Measurements from ENCODE around the gene SSBP3. TPM values are rescaled to one million over a fixed set of nuclear protein-coding genes. Genes with fewer than 3 reads are reported as not detected.
"Not testable (repeated sequence)": the region's sequence is repeated elsewhere in the genome, so short reads cannot be mapped to it uniquely, and the experiment has no call there.

The SSBP3 gene
- total and polyA plus RNA-seq, 2 experiments from 2014 or later: 6.2 to 19.9 TPM

DNA sequence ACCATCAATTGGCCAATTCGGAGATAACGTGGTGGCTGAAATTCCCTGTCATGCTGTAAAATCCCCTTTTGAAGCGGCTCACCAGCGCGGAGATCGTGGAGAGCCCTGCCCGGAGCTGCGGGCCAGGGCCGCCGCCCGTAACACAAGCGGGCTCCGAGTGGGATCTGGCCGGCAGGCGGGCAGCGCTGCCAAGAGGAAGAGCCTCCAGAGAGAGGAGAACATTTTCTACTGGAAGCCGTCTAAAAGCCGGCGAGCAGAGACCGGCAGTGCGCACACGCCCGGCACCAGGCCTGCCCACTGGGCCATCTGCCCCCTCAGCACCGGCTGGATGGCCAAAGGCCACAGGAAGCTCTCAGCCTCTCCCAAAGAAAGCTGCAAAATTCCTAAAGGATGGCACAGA lies 15.5 kb downstream of the SSBP3 start:
- Histone ChIP-seq H3K4me2 (ENCODE audit: unreplicated experiment) (peak overlapping the region; percentile 50), H3F3A (ENCODE audit: insufficient read depth) (peaks cover 7% of the 10 kb centered on the region), H3K4me1 (ENCODE audit: insufficient read depth) (peaks cover 4% of the 10 kb centered on the region), H2AFZ (peak overlapping the region; percentile 59), H3K9me3 (ENCODE audit: low read depth) (no peaks in the 10 kb centered on the region), H3K79me2 (ENCODE audit: insufficient read depth) (peaks cover 81% of the 10 kb centered on the region), H3K27me3 (replicated peaks; ENCODE audit: insufficient read depth) (no peaks in the 10 kb centered on the region), H4K20me1 (ENCODE audit: insufficient read depth) (no peaks in the 10 kb centered on the region), H3K4me3 (0 out of 2 replicates have a peak overlapping the region, but pooled peaks have one; percentile 11), H3K36me3 (ENCODE audit: low read depth) (no peaks in the 10 kb centered on the region; the same call in 1 of the 2 replicates), H3K9ac (peak overlapping the region; percentile 40), H3K27ac (no peak overlapping the region), H3K9me2 (ENCODE audit: insufficient read depth) (no peaks in the 10 kb centered on the region)
- TF ChIP-seq EZH2phosphoT487 (IDR thresholded peaks at IDR 0.05; ENCODE audit: insufficient read depth, low read depth): no peak
- WGBS, 2 experiments (ENCODE audit: low coverage in 1 of 2, low lambda C conversion rate in 2 of 2, missing lambda C conversion rate in 2 of 2): 46 to 67% methylated on average over 24 of the region's 24 CpGs
- in situ Hi-C loops (cut with MboI): no loop called here
- peak; percentile 43 for DNase-seq

DNA sequence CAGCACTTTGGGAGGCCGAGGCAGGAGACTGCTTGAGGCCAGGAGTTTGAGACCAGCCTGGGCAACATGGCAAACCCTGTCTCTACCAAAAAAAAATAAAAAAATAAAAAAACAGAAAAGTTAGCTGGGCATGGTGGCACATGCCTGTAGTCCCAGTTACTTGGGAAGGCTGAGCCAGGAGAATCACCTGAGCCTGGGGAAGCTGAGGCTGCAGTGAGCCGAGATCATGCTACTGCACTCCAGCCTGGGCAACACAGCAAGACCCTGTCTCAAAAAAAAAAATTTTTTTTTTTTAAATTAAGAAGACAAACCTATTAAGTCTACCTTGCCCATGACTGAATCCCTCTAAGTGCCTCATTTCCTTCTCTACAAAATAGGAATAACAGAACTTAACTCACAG lies 16.6 kb downstream of the SSBP3 start:
- DNase-seq; H2AFZ ChIP-seq; H3K27me3 ChIP-seq (replicated peaks; ENCODE audit: insufficient read depth); H3K27ac ChIP-seq; H3K36me3 ChIP-seq (ENCODE audit: low read depth); H3K9ac ChIP-seq; H3K9me3 ChIP-seq (ENCODE audit: low read depth); in situ Hi-C loops (cut with MboI); H3K4me2 ChIP-seq (ENCODE audit: unreplicated experiment); H4K20me1 ChIP-seq (ENCODE audit: insufficient read depth); H3K9me2 ChIP-seq (ENCODE audit: insufficient read depth); H3K4me3 ChIP-seq: not testable (repeated sequence)
- H3K4me1 ChIP-seq (ENCODE audit: insufficient read depth): peaks cover 14% of the 10 kb centered on the region
- H3F3A ChIP-seq (ENCODE audit: insufficient read depth): peaks cover 17% of the 10 kb centered on the region
- peaks cover 75% of the 10 kb centered on the region for H3K79me2 ChIP-seq (ENCODE audit: insufficient read depth)
- 97 to 100% methylated on average over 2 of the region's 2 CpGs for WGBS, 2 experiments (ENCODE audit: low coverage in 1 of 2, low lambda C conversion rate in 2 of 2, missing lambda C conversion rate in 2 of 2)

DNA sequence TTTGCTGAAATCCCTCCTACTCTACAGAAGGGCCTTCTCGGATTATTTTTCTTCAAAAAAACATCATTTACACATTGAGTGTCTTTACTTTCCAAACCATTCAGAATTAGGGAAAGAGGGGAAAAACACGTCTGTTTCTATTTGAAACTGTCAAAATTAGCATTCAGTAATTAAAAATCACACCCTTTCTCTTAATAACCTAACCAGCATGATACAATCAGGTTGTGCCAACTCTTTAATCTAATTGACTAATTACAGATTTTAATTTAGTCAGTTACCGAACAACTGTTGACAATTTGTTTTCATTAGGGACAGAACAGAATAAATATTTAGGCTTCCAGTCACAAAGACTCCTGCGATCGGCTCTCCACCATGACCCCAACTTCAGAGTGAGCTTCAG lies 18.8 kb downstream of the SSBP3 start:
- TF ChIP-seq EZH2phosphoT487 (IDR thresholded peaks at IDR 0.05; ENCODE audit: insufficient read depth, low read depth) (no peak), EZH2 (IDR thresholded peaks at IDR 0.05; ENCODE audit: insufficient read depth, poor library complexity, severe bottlenecking) (no peak)
- H3K9me3 ChIP-seq (ENCODE audit: low read depth): no peaks in the 10 kb centered on the region
- 78 to 82% methylated on average over 5 of the region's 5 CpGs for WGBS, 2 experiments (ENCODE audit: low coverage in 1 of 2, low lambda C conversion rate in 2 of 2, missing lambda C conversion rate in 2 of 2)
- peaks cover 18% of the 10 kb centered on the region for H3K4me1 ChIP-seq (ENCODE audit: insufficient read depth)
- H3K79me2 ChIP-seq (ENCODE audit: insufficient read depth): peaks cover 82% of the 10 kb centered on the region
- in situ Hi-C loops (cut with MboI): no loop called here
- H3K36me3 ChIP-seq (ENCODE audit: low read depth): no peaks in the 10 kb centered on the region; the same call in 1 of the 2 replicates
- no peak overlapping the region for H3K27ac ChIP-seq
- peaks cover 22% of the 10 kb centered on the region for H3F3A ChIP-seq (ENCODE audit: insufficient read depth)
- H2AFZ ChIP-seq: no peak overlapping the region
- DNase-seq: no peak
- no peaks in the 10 kb centered on the region for H3K9me2 ChIP-seq (ENCODE audit: insufficient read depth)
- H3K4me3 ChIP-seq: no peak overlapping the region
- no peak overlapping the region for H3K4me2 ChIP-seq (ENCODE audit: unreplicated experiment)
- H3K9ac ChIP-seq: no peak overlapping the region
- no peaks in the 10 kb centered on the region for H3K27me3 ChIP-seq (replicated peaks; ENCODE audit: insufficient read depth)
- no peaks in the 10 kb centered on the region for H4K20me1 ChIP-seq (ENCODE audit: insufficient read depth)

DNA sequence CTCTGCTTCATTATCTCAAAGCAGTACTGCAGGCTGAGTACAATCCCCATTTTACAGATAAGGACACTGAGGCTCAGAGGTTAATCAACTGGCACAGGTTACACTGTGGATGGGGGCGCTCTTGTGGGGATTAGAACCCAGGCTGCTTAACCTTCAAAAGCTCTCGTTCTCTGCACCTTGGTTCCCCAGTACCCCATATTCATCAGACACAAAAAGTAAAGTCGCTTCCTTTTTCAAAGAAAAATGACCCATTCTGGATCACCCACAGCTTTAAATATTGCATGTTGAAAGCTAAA lies 20.5 kb downstream of the SSBP3 start:
- Histone ChIP-seq H3K27me3 (replicated peaks; ENCODE audit: insufficient read depth) (no peaks in the 10 kb centered on the region), H3K4me3 (no peak overlapping the region), H3K4me1 (ENCODE audit: insufficient read depth) (peaks cover 18% of the 10 kb centered on the region), H3K36me3 (ENCODE audit: low read depth) (no peaks in the 10 kb centered on the region), H3K27ac (peak overlapping the region; percentile 75), H3K9ac (peak overlapping the region; percentile 68), H3K9me3 (ENCODE audit: low read depth) (no peaks in the 10 kb centered on the region), H2AFZ (peak overlapping the region; percentile 82), H3F3A (ENCODE audit: insufficient read depth) (peaks cover 22% of the 10 kb centered on the region), H4K20me1 (ENCODE audit: insufficient read depth) (no peaks in the 10 kb centered on the region), H3K9me2 (ENCODE audit: insufficient read depth) (no peaks in the 10 kb centered on the region), H3K4me2 (ENCODE audit: unreplicated experiment) (peak overlapping the region; percentile 30), H3K79me2 (ENCODE audit: insufficient read depth) (peaks cover 84% of the 10 kb centered on the region)
- TF ChIP-seq EZH2 (IDR thresholded peaks at IDR 0.05; ENCODE audit: insufficient read depth, poor library complexity, severe bottlenecking) (no peak), EZH2phosphoT487 (IDR thresholded peaks at IDR 0.05; ENCODE audit: insufficient read depth, low read depth) (no peak)
- WGBS, 2 experiments (ENCODE audit: low coverage in 1 of 2, low lambda C conversion rate in 2 of 2, missing lambda C conversion rate in 2 of 2): 94 to 97% methylated on average over 3 of the region's 3 CpGs
- DNase-seq: no peak
- in situ Hi-C loops (cut with MboI): no loop called here
